Lower leg skin (tissue), 4 donors: Measurements from ENCODE around the gene ANAPC5. TPM values are rescaled to one million over a fixed set of nuclear protein-coding genes. Genes with fewer than 3 reads are reported as not detected.
A peak's percentile ranks its signal among the peaks of the same experiment; 100 is the strongest.

Experiments
- DNase-seq, 2 donors: peaks; one replicate each; pipeline ENCODE4 v3.0.0-alpha.2; 2019; ENCODE audit warnings: low spot score in 2 of 2
- H3K4me3 ChIP-seq: fragments of 200-600 bp; sonication (generic); 2 replicates; pipeline ENCODE4 v1.5.1; 2017; ENCODE audit warnings: mild to moderate bottlenecking, low read depth; ENCODE audit not compliant: poor library complexity, severe bottlenecking
- POLR2A ChIP-seq, 2 donors: fragments of 450-650 bp; IDR thresholded peaks; one replicate each; pipeline ENCODE4 v1.6.1; 2016 to 2017; ENCODE audit warnings: antibody characterized with exemption in 2 of 2, mild to moderate bottlenecking in 1 of 2, moderate library complexity in 1 of 2
- WGBS, 2 donors: methylation state at CpG; one replicate each; pipeline ENCODE4 v1.1.5; 2018; 5-methylcytosine and 5-hydroxymethylcytosine counted together
- intact Hi-C: fragments of 100-400 bp; cut with DNase I; formaldehyde crosslinking; loops from one replicate; pipeline ENCODE4 v1.15.0; 2023; ENCODE audit warnings: low total_unique reads
- total RNA-seq, 4 donors: library from RNA; depleted of rRNA; stranded (reverse); fragments of >200 nt; gene quantifications; one replicate each; pipeline ENCODE4 v1.1.0, GENCODE V29; 2016
- TF ChIP-seq, protein P1 (sequence below), 3 donors: fragments of 450-650 bp; IDR thresholded peaks; one replicate each; pipeline ENCODE4 v1.5.1; 2016; ENCODE audit warnings: antibody characterized with exemption in 3 of 3, mild to moderate bottlenecking in 3 of 3, moderate library complexity in 2 of 3

Gene ANAPC5
- total RNA-seq, 4 donors from 2014 or later = 73.7 to 97.4 (median 91.5) TPM

DNA sequence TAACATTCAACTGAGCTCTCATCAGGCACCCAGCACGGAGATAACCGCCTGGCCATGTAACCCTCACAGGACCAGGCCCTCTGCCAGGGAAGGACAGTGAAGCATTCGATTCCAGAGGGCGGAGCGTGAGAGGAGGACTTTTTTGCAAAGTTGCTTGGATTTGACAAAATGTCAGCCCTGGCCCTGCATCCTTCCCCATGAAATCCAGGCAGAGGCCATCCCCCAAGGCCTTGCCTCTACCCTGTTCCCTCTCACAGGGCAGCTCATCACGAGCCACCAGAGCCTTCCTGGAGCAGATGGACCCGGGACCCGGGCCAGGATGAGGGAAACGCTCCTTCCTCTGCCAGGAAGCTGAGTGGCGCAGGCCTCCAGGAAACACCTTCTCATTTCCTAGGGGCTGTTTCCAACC lies 72.7 kb downstream of the ANAPC5 start:
- TF ChIP-seq, protein P1, sequence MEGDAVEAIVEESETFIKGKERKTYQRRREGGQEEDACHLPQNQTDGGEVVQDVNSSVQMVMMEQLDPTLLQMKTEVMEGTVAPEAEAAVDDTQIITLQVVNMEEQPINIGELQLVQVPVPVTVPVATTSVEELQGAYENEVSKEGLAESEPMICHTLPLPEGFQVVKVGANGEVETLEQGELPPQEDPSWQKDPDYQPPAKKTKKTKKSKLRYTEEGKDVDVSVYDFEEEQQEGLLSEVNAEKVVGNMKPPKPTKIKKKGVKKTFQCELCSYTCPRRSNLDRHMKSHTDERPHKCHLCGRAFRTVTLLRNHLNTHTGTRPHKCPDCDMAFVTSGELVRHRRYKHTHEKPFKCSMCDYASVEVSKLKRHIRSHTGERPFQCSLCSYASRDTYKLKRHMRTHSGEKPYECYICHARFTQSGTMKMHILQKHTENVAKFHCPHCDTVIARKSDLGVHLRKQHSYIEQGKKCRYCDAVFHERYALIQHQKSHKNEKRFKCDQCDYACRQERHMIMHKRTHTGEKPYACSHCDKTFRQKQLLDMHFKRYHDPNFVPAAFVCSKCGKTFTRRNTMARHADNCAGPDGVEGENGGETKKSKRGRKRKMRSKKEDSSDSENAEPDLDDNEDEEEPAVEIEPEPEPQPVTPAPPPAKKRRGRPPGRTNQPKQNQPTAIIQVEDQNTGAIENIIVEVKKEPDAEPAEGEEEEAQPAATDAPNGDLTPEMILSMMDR (IDR thresholded peaks at IDR 0.05) = no peak
- TF ChIP-seq POLR2A (IDR thresholded peaks at IDR 0.05) = no peak
- 54% methylated on average over 9 to 10 of the region's 10 CpGs for WGBS, 2 donors
- H3K4me3 ChIP-seq = no peak overlapping the region
- peak in 1 of 2 donors; percentile 89 for DNase-seq
- intact Hi-C loops = no loop called here

DNA sequence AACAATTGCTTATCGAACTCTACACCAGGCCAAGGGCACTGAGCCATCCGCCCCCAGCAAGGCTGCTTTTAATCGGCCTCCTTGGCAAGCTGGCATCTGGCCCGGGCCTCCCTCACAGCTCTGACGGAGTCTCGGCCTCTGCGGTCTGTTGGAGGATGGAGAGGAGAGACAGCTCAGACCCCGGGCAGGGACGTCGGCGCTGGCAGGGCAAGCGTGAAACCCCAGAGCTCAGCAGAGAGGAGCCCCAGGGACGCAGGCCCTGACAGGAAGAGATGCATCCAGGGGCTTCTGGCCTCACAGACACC lies 73.2 kb downstream of the ANAPC5 start:
- no peak for DNase-seq
- TF ChIP-seq, protein P1 (IDR thresholded peaks at IDR 0.05) = no peak
- no peak for TF ChIP-seq POLR2A (IDR thresholded peaks at IDR 0.05)
- intact Hi-C loops = no loop called here
- 69 to 83% methylated on average over 13 of the region's 13 CpGs for WGBS, 2 donors
- H3K4me3 ChIP-seq = no peak overlapping the region

DNA sequence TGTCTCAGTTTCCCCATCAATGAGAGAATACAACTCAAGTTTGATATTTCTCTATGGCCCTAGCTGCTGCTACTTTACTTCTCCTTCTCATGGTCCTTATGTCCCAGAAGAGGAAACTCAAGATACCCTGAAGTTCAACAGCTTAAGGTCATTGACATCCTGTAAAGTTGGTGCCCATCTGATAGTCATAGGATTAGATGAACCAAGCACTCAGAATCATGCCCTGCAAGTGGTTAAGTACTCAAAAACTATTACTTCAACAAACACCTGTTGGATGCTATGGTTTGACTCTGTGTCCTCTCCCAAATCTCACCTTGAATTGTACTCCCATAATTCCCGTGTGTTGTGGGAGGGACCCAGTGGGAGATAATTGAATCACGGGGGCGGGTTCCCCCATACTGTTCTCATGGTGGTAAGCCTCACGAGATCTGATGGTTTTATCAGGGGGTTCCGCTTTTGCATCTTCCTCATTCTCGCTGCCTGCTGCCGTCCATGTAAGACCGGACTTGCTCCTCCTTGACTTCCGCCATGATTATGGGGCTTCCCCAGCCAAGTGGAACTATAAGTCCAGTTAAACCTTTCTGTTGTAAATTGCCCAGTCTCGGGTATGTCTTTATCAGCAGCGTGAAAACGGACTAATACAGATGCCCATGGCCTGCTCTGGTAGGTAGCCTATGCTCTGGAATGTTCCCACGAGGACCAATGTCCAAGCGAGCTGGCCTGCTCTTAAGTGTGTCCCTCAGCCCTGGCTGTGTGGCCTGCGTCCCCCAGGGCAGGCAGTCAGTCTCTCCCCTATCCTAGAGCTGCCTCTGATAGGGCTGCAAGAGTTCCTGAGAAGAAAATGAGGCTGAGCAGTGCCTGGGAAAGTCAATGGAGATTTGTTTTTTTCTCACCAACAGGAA lies 73.8 kb downstream of the ANAPC5 start:
- intact Hi-C loops = no loop called here
- WGBS, 2 donors = 88 to 92% methylated on average over 15 of the region's 15 CpGs
- TF ChIP-seq, protein P1 (IDR thresholded peaks at IDR 0.05) = no peak

DNA sequence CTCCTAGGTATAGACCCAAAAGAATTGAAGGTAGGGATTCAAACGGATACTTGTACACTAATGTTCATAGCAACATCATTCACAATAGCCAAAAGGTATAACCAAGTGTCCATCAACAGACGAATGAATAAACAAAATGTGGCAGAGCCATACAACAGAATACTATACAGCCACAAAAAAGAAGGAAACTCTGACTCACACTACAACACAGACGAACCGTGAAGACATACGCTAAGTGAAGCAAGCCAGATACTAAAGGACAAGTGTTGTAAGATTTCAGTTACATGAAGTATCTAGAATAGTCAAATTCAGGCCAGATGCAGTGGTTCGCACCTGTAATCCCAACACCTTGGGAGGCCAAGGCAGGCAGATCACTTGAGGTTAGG lies 74.8 kb downstream of the ANAPC5 start:
- H3K4me3 ChIP-seq = no peak overlapping the region
- 84 to 94% methylated on average over 6 of the region's 6 CpGs for WGBS, 2 donors
- intact Hi-C loops = no loop called here
- no peak for TF ChIP-seq POLR2A (IDR thresholded peaks at IDR 0.05)
- TF ChIP-seq, protein P1 (IDR thresholded peaks at IDR 0.05) = no peak
- no peak for DNase-seq

More for the DNA sequence above, 73.8 kb downstream of the ANAPC5 start:
- H3K4me3 ChIP-seq = no peak overlapping the region
- DNase-seq = peak in 1 of 2 donors; percentile 46

DNA sequence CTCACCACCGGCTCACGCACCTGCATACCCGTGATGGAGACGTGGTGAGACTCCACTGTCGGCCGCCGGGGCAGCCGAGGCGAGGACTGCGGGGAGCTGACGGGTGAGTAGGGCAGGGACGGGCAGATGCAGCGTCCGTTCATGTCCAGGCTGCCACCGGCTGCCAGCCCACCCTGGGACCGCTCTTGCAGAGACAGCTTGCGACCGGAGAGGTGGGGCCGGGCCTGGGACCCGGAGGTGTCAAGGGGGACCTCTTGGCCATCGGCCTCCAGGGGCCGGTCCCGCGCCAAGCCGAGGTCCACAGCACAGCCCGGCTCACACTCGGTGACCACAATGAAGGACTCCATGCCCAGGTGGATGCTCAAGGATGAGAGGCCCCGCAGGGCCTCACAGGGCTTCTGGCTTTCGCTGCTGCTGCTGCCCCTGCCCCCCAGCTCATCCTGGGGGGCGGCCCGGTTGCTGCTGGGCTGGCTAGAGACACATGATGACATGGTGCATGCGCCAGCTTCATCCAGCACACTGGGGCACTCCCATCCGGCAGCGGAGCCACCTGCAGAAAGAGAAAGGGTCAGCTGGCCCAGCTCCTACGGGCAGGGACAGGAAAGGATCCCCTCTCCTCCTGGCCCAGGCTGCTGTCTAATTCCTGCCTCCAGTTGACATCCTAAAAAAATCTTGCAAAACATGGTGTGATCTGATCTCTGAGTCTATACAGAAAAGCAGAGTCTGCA lies 78.0 kb downstream of the ANAPC5 start:
- no peak for DNase-seq
- no peak overlapping the region for H3K4me3 ChIP-seq
- intact Hi-C loops = no loop called here
- TF ChIP-seq, protein P1 (IDR thresholded peaks at IDR 0.05) = no peak
- TF ChIP-seq POLR2A (IDR thresholded peaks at IDR 0.05) = no peak
- WGBS, 2 donors = 92 to 96% methylated on average over 31 to 34 of the region's 35 CpGs
